Measurements from ENCODE around the gene AOPEP. TPM values are rescaled to one million over a fixed set of nuclear protein-coding genes. Genes with fewer than 3 reads are reported as not detected.

The AOPEP gene
- total RNA-seq, 2 donors from 2014 or later: 12.4 to 12.9 TPM

- Mint-ChIP-seq H3K27me3 (peaks cover 4% of the 10 kb centered on the region), H3K4me1 (peaks cover 2% of the 10 kb centered on the region), H3K36me3 (ENCODE audit: low read depth) (no peaks in the 10 kb centered on the region), H3K27ac (no peak overlapping the region), H3K4me3 (no peak overlapping the region)
- ATAC-seq: no peak
- no peaks in the 10 kb centered on the region for H3K9me3 ChIP-seq (ENCODE audit: control insufficient read depth, low read length, poor library complexity, severe bottlenecking)
- no peak for DNase-seq
Observed at GRCh38 chr9:95055851-95056551, 329.5 kb downstream of the AOPEP start.

- H3K27me3 Mint-ChIP-seq: peaks cover 4% of the 10 kb centered on the region
- H3K4me3 Mint-ChIP-seq: no peak overlapping the region
- H3K4me1 Mint-ChIP-seq: peaks cover 2% of the 10 kb centered on the region
- ATAC-seq (no peak), DNase-seq (no peak)
- H3K36me3 Mint-ChIP-seq (ENCODE audit: low read depth): no peaks in the 10 kb centered on the region
- no peak overlapping the region for H3K27ac Mint-ChIP-seq
- no peaks in the 10 kb centered on the region for H3K9me3 ChIP-seq (ENCODE audit: control insufficient read depth, low read length, poor library complexity, severe bottlenecking)
Observed at GRCh38 chr9:95057101-95057500, 330.6 kb downstream of the AOPEP start.

GRCh38 chr9:95058121-95058785, 331.8 kb downstream of the AOPEP start:
- Mint-ChIP-seq H3K4me1 (peaks cover 2% of the 10 kb centered on the region), H3K27me3 (peaks cover 4% of the 10 kb centered on the region), H3K4me3 (no peak overlapping the region), H3K36me3 (ENCODE audit: low read depth) (no peaks in the 10 kb centered on the region), H3K27ac (peak overlapping the region; percentile 32)
- no peak for DNase-seq
- no peaks in the 10 kb centered on the region for H3K9me3 ChIP-seq (ENCODE audit: control insufficient read depth, low read length, poor library complexity, severe bottlenecking)
- no peak for ATAC-seq

DNA sequence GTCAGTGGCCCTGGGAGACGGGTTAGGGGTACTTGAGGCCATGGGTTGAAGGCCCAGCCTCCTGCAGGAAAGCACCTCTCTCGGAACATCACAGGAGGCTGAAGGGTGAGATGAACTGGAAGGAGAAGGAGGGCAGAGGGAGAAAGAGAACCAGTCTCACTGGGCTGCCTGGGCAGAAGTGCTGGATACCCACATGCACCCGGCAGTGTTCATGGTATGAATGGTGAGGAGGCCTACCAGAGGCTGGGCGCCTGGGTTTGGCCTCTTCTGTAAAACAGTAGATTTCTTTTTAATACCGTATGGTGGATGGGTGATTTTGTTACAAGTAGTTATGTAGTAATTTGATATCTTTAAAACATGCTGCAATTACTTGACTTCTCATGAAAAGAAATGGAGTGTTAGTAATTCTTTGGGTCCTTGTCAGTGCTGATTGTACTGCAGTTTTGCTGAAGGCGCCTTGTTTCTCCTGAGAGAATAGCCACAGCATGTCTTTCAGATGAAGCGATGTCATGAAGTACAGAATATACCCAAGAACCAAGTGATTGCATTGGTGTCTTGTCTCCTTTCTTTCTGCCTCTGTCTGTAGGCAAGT, 332.4 kb downstream of the AOPEP start:
- H3K27ac Mint-ChIP-seq: peak overlapping the region; percentile 32
- peaks cover 4% of the 10 kb centered on the region for H3K36me3 Mint-ChIP-seq (ENCODE audit: low read depth)
- no peak overlapping the region for H3K4me3 Mint-ChIP-seq
- peaks cover 4% of the 10 kb centered on the region for H3K27me3 Mint-ChIP-seq
- peaks cover 2% of the 10 kb centered on the region for H3K4me1 Mint-ChIP-seq
- no peaks in the 10 kb centered on the region for H3K9me3 ChIP-seq (ENCODE audit: control insufficient read depth, low read length, poor library complexity, severe bottlenecking)
- no peak for DNase-seq
- ATAC-seq: no peak

DNA sequence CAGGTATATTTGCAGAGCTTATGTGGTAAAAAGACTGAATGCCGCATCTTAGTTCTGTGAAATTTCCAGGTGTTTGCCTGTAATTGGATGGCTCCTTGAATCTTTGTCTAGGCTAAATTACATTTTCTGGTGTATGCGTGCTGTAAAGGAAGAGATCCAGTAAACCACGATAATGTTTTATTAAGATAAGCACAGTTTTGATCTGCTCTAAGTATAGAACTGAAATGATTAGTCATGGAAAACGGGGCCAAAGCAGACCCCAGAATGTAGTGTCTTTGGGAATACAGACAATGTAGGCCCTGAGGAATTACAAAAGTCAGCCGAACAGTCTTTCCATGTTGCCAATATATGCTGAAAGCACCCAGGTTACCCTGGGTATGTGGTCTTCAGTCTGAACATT, 333.7 kb downstream of the AOPEP start:
- DNase-seq (no peak), ATAC-seq (no peak)
- Mint-ChIP-seq H3K27me3 (peaks cover 3% of the 10 kb centered on the region), H3K36me3 (ENCODE audit: low read depth) (peaks cover 4% of the 10 kb centered on the region), H3K4me1 (peaks cover 2% of the 10 kb centered on the region), H3K27ac (no peak overlapping the region), H3K4me3 (no peak overlapping the region)
- H3K9me3 ChIP-seq (ENCODE audit: control insufficient read depth, low read length, poor library complexity, severe bottlenecking): no peaks in the 10 kb centered on the region

GRCh38 chr9:95060916-95061315, 334.4 kb downstream of the AOPEP start:
- peaks cover 2% of the 10 kb centered on the region for H3K4me1 Mint-ChIP-seq
- no peaks in the 10 kb centered on the region for H3K27me3 Mint-ChIP-seq
- no peaks in the 10 kb centered on the region for H3K9me3 ChIP-seq (ENCODE audit: control insufficient read depth, low read length, poor library complexity, severe bottlenecking)
- H3K4me3 Mint-ChIP-seq: no peak overlapping the region
- peaks cover 4% of the 10 kb centered on the region for H3K36me3 Mint-ChIP-seq (ENCODE audit: low read depth)
- no peak overlapping the region for H3K27ac Mint-ChIP-seq
- DNase-seq: no peak
- ATAC-seq: no peak

DNA sequence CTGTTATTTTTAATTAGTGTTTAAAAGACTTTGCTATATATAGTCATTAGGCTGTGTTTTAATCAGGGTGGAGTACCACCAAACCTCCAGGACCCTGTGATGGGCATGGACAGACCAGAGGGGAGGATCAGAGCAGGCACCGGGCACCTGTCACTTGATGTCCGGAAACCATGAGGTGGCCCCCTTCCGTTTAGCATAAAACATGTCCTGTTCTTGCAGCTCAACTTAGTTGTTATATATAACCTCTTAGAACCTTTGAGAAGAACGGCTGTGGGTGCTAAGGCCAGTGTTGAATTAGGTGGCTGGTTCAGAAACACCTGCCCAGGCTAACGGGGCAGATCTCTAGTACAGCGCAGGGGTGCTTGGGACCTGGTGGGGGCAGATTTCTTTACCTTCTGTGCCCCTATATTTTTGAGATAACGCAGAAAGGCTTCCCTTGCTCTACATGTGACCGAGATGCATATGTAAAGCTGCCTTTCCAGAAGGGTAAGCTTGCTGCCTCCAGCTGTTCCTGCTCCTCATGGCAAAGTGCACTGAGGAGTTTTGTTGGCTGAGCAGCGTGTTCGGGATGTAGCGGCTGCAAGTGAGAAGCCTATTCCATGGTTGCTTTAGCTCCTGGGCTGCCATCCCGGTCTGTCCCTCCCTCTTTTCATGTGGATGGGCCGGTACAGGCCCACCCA, 335.6 kb downstream of the AOPEP start:
- Mint-ChIP-seq H3K4me3 (no peak overlapping the region), H3K27me3 (no peaks in the 10 kb centered on the region), H3K27ac (no peak overlapping the region), H3K36me3 (ENCODE audit: low read depth) (peaks cover 4% of the 10 kb centered on the region), H3K4me1 (peaks cover 2% of the 10 kb centered on the region)
- DNase-seq (no peak), ATAC-seq (no peak)
- H3K9me3 ChIP-seq (ENCODE audit: control insufficient read depth, low read length, poor library complexity, severe bottlenecking): no peaks in the 10 kb centered on the region

- no peak overlapping the region for H3K27ac Mint-ChIP-seq
- peaks cover 4% of the 10 kb centered on the region for H3K36me3 Mint-ChIP-seq (ENCODE audit: low read depth)
Observed at GRCh38 chr9:95062596-95063065, 336.1 kb downstream of the AOPEP start.

DNA sequence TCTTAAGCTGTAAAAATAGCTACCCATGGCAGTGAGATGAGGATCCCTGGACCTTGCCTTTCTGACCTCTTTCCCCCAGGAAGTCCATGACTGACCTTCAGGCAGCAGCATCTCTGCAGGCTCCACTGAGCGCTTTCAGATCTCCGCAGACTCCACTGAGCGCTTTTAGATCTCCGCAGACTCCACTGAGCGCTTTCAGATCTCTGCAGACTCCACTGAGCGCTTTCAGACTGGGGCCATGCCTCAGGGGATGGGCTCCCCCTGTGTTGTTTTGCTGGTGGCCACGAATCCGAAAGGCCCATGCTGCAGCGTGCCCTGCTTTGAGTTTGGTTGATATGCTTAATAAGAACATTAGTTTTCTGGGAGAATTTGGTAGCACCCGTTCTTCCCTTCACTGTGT, 336.8 kb downstream of the AOPEP start:
- H3K9me3 ChIP-seq (ENCODE audit: control insufficient read depth, low read length, poor library complexity, severe bottlenecking): no peaks in the 10 kb centered on the region
- no peak overlapping the region for H3K4me3 Mint-ChIP-seq
- DNase-seq (no peak), ATAC-seq (no peak)
- H3K4me1 Mint-ChIP-seq: peaks cover 2% of the 10 kb centered on the region
- peaks cover 4% of the 10 kb centered on the region for H3K36me3 Mint-ChIP-seq (ENCODE audit: low read depth)
- no peaks in the 10 kb centered on the region for H3K27me3 Mint-ChIP-seq
- no peak overlapping the region for H3K27ac Mint-ChIP-seq

More at GRCh38 chr9:95062596-95063065, 336.1 kb downstream of the AOPEP start:
- peaks cover 2% of the 10 kb centered on the region for H3K4me1 Mint-ChIP-seq
- ATAC-seq (no peak), DNase-seq (no peak)
- no peaks in the 10 kb centered on the region for H3K27me3 Mint-ChIP-seq
- no peaks in the 10 kb centered on the region for H3K9me3 ChIP-seq (ENCODE audit: control insufficient read depth, low read length, poor library complexity, severe bottlenecking)
- no peak overlapping the region for H3K4me3 Mint-ChIP-seq

- no peak overlapping the region for H3K27ac Mint-ChIP-seq
- no peaks in the 10 kb centered on the region for H3K9me3 ChIP-seq (ENCODE audit: control insufficient read depth, low read length, poor library complexity, severe bottlenecking)
- no peak for DNase-seq
- ATAC-seq: no peak
- no peak overlapping the region for H3K4me3 Mint-ChIP-seq
- H3K27me3 Mint-ChIP-seq: no peaks in the 10 kb centered on the region
- no peaks in the 10 kb centered on the region for H3K4me1 Mint-ChIP-seq
- H3K36me3 Mint-ChIP-seq (ENCODE audit: low read depth): peaks cover 7% of the 10 kb centered on the region
Observed at GRCh38 chr9:95065224-95065623, 338.7 kb downstream of the AOPEP start.

GRCh38 chr9:95067057-95067456, 340.6 kb downstream of the AOPEP start:
- Mint-ChIP-seq H3K4me1 (no peaks in the 10 kb centered on the region), H3K27ac (no peak overlapping the region), H3K27me3 (no peaks in the 10 kb centered on the region), H3K4me3 (no peak overlapping the region), H3K36me3 (ENCODE audit: low read depth) (peaks cover 7% of the 10 kb centered on the region)
- H3K9me3 ChIP-seq (ENCODE audit: control insufficient read depth, low read length, poor library complexity, severe bottlenecking): no peaks in the 10 kb centered on the region
- ATAC-seq: no peak
- DNase-seq: no peak

- ATAC-seq (no peak), DNase-seq (no peak)
- H3K4me1 Mint-ChIP-seq: no peaks in the 10 kb centered on the region
- no peak overlapping the region for H3K4me3 Mint-ChIP-seq
- H3K36me3 Mint-ChIP-seq (ENCODE audit: low read depth): peaks cover 7% of the 10 kb centered on the region
- no peak overlapping the region for H3K27ac Mint-ChIP-seq
- no peaks in the 10 kb centered on the region for H3K9me3 ChIP-seq (ENCODE audit: control insufficient read depth, low read length, poor library complexity, severe bottlenecking)
- H3K27me3 Mint-ChIP-seq: no peaks in the 10 kb centered on the region
Observed at GRCh38 chr9:95067897-95068296, 341.4 kb downstream of the AOPEP start.

DNA sequence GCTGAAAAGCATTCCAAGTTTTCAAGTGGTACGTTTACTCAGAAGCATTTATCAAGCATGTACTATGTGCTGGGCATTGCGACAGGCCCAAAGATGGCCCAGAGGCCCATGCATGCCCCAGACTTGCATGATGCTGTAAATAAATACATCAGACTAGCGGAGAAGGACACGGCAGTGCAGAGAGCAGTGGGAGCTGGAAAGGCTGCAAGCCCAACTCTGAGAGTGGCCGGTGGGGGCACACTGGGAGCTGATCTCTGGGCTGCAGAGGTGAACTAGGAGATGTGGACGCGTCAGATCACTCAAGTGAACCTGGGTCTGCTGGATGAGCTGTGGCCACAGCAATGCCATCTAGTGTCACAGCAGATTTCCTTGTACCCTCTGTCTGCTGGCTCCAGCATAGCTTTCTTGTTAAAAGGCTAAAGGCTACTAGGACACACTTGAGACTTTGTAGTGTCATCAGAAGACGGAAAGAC, 344.1 kb downstream of the AOPEP start:
- ATAC-seq: no peak
- Mint-ChIP-seq H3K27me3 (no peaks in the 10 kb centered on the region), H3K27ac (no peak overlapping the region), H3K36me3 (ENCODE audit: low read depth) (peaks cover 3% of the 10 kb centered on the region), H3K4me3 (no peak overlapping the region), H3K4me1 (no peaks in the 10 kb centered on the region)
- H3K9me3 ChIP-seq (ENCODE audit: control insufficient read depth, low read length, poor library complexity, severe bottlenecking): no peaks in the 10 kb centered on the region
- no peak for DNase-seq

Measured in T-helper 17 cell (primary cell).